ENCODE measurements around the gene ATP5F1D. TPM values are rescaled to one million over a fixed set of nuclear protein-coding genes. Genes with fewer than 3 reads are reported as not detected.

Gene ATP5F1D
- total RNA-seq, 2 experiments from 2014 or later, result 161 to 180 TPM

DNA sequence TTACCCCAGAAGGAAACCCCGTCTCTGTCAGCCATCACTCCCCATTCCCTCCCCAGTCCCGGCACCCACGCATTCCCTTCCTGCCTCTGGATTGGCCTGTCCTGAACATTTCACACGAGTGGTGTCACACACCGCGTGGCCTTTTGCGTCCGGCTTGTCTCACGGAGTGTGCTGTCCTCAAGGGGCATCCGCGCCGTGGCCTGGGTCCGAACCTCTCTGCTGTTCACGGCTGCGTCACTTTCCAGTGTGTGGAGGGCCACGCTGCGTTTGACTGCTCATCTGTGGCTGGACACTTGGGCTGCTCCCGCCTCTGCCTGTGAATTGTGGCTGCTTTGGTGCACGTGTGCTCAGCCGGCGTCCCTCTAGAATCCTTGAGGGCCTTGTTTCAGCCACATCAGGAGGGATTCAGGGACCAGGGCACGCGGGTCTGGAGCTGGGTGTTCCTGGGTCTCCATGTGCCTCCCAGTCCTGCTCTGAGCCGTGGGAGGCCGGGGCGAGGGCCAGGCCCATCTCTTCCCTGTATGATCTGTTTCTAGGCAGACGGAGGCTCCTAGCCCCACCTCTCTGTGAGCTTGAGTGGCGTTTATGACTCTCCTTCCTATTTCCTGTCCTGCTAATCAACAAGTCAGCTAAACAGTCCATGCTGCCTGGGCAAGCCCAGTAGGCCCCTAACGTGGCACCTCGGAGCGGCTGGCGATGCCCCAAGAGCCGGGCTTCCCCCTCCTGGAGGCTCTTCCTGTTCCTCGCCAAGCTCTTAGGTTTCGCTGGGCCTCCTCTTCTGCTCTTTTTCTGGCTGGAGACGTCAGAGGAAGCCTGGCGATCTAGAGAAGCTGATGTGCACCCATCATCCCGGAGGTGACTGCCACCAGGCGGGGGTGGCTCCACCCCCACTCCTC, 27.9 kb upstream of the ATP5F1D start:
- Mint-ChIP-seq H3K36me3 (ENCODE audit: low read depth) (peaks cover 26% of the 10 kb centered on the region), H3K4me1 (peaks cover 31% of the 10 kb centered on the region), H3K27ac (peak overlapping the region; percentile 99), H3K27me3 (no peaks in the 10 kb centered on the region), H3K9me3 (ENCODE audit: low read depth) (no peaks in the 10 kb centered on the region), H3K4me3 (peak overlapping the region; percentile 72)
- ChIA-PET POLR2A (interaction anchor here (1.3 kb wide), 1 partner anchor 55 kb away, joined by 8 read pairs; the partner anchor contains the start of gene CIRBP), CTCF (interaction anchor here (0.5 to 1.2 kb wide), 6 partner anchors 9 to 213 kb away, joined by 3 to 6 read pairs (median 3); no protein-coding TSS in a partner anchor)
- DNase-seq (peak; percentile 81), ATAC-seq (peak; percentile 95)
- intact Hi-C loops (cut with DNase I, micrococcal nuclease), result loop anchor here in 1 of 2 experiments (2.0 kb wide), 1 partner anchor 27 kb away; the partner anchor contains the start of gene ATP5F1D

DNA sequence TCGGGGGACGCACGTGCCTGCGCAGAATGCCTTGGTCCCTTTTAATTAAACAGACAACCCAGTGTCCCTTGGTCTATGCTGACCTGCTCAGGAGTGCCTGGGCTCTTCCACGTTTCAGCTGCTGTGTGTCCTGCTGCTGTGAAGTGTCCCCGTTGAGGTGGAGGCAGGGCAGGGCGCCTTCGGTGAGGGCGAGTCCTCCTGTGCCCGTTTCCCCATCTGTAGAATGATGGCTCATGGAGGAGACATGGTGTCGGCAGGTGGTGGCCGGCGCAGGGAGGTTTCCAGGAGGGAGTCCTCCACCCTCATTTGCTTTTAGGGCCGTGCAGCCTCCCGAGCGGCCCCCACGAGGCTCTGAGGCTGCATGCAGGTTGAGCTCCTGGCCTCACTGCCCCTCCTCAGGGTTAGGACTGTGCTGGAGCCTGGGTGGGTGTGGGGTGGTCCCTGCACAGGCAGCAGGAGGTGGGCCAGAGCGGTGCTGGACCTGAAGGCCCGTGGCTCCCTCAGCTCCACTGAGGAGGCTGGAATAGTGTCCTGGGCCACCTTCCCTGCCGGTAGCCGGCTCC, 27.2 kb upstream of the ATP5F1D start:
- H3K9me3 Mint-ChIP-seq (ENCODE audit: low read depth), result no peaks in the 10 kb centered on the region
- peaks cover 26% of the 10 kb centered on the region for H3K36me3 Mint-ChIP-seq (ENCODE audit: low read depth)
- ChIA-PET CTCF (interaction anchor here (0.5 to 1.2 kb wide), 5 partner anchors 9 to 189 kb away, joined by 3 to 6 read pairs (median 3); no protein-coding TSS in a partner anchor), POLR2A (interaction anchor here (1.3 kb wide), 1 partner anchor 55 kb away, joined by 8 read pairs; the partner anchor contains the start of gene CIRBP)
- peak overlapping the region; percentile 72 for H3K4me3 Mint-ChIP-seq
- peak overlapping the region; percentile 99 for H3K27ac Mint-ChIP-seq
- ATAC-seq (no peak), DNase-seq (no peak)
- H3K4me1 Mint-ChIP-seq, result peaks cover 31% of the 10 kb centered on the region
- intact Hi-C loops (cut with DNase I, micrococcal nuclease), result no loop called here
- no peaks in the 10 kb centered on the region for H3K27me3 Mint-ChIP-seq

DNA sequence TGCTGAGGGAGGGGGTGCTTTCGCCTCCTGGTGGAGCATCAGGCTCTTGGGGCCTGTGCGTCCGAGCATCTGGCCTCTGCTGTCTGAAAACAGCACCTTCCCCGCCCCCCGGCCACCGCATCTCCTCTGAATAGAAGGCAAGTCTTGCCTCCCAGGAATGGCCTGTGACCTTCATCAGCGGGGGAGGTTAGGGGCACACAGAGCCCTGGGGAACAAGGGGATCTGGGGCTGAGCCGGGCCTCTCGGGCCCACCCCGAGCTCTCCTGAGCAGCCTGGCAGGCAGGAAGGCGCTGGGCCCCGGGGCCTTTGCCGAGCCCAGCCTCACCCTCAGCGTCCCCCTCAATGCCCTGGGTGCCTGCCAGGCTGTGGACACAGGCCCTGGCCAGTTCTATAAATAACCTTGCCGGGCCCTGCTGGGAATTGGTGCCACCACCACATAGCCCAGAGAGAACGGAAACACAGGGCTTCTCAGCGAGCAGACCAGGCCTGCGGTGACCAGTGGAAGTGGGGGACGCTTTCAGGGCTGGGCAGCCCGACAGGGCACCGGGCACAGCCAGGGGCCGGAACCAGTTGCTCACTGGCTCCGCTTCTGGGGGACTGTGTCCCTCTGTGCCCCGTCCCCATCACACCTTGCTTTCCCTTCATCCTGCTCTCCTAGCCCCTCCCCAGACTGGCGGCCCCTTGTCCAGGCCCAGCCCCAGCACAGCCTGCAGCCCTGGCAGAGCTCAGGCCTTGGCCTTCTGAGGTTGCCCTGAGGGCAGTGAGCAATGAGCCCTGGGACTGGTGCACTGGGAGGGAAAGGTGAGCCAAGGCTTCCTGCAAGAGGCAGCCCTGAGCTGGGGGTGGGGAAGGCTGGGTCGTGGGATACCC, 26.5 kb upstream of the ATP5F1D start:
- Mint-ChIP-seq H3K27ac (no peak overlapping the region), H3K4me3 (no peak overlapping the region), H3K36me3 (ENCODE audit: low read depth) (peaks cover 20% of the 10 kb centered on the region), H3K4me1 (peaks cover 28% of the 10 kb centered on the region), H3K27me3 (no peaks in the 10 kb centered on the region), H3K9me3 (ENCODE audit: low read depth) (no peaks in the 10 kb centered on the region)
- intact Hi-C loops (cut with DNase I, micrococcal nuclease), result no loop called here
- CTCF ChIA-PET, result interaction anchor here (0.6 kb wide), 1 partner anchor 61 kb away, joined by 3 read pairs; no protein-coding TSS in a partner anchor
- DNase-seq (no peak), ATAC-seq (no peak)
- POLR2A ChIA-PET, result interaction anchor here (1.3 kb wide), 1 partner anchor 54 kb away, joined by 8 read pairs; the partner anchor contains the start of gene CIRBP

DNA sequence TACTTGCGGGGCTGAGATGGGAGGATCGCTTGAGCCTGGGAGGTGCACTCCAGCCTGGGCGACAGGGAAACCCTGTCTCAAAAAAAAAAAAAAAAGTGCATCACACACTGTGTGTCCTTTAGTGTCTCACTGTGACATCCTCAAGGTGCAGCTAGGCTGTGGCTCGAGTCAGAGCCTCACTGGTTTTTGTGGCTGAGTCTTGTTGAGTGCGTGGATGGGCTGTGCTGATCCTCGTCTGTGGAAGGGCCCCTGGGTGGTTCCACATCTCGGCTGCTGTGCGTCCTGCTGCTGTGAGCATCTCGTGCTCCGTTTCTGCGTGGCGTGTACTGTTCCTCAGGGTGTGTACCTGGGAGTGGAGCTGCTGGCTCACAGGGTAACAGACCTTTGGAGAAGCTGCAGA, 24.8 kb upstream of the ATP5F1D start:
- Mint-ChIP-seq H3K27ac (no peak overlapping the region), H3K36me3 (ENCODE audit: low read depth) (peaks cover 10% of the 10 kb centered on the region), H3K4me1 (peaks cover 19% of the 10 kb centered on the region), H3K9me3 (ENCODE audit: low read depth) (no peaks in the 10 kb centered on the region), H3K27me3 (no peaks in the 10 kb centered on the region), H3K4me3 (no peak overlapping the region)
- POLR2A ChIA-PET, result no interaction called here
- no peak for DNase-seq
- intact Hi-C loops (cut with DNase I, micrococcal nuclease), result no loop called here
- CTCF ChIA-PET, result interaction anchor here (0.7 kb wide), 1 partner anchor 38 kb away, joined by 3 read pairs; no protein-coding TSS in a partner anchor
- no peak for ATAC-seq

DNA sequence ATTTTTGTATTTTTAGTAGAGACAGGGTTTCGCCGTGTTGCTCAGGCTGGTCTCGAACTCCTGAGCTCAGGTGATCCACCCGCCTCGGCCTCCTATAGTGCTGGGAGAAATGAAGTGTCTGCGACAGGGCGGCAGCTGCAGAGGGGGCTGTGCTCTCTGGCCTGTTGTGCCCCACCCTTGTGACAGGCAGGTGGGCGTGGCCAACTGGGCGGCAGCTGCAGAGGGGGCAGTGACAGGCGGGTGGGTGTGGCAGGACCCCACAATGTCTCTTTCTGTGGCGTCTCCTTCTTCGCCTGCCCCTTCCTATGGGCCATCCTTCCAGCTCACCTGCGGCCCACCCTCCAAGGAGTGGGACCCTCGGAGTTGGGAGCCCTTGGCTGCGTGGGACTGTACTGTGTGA, 24.2 kb upstream of the ATP5F1D start:
- POLR2A ChIA-PET, result no interaction called here
- CTCF ChIA-PET, result interaction anchor here (0.7 kb wide), 2 partner anchors 37 to 237 kb away, joined by 3 read pairs; no protein-coding TSS in a partner anchor
- Mint-ChIP-seq H3K27ac (no peak overlapping the region), H3K27me3 (no peaks in the 10 kb centered on the region), H3K4me1 (peaks cover 19% of the 10 kb centered on the region), H3K36me3 (ENCODE audit: low read depth) (peaks cover 9% of the 10 kb centered on the region), H3K9me3 (ENCODE audit: low read depth) (no peaks in the 10 kb centered on the region), H3K4me3 (no peak overlapping the region)
- DNase-seq (no peak), ATAC-seq (no peak)
- intact Hi-C loops (cut with DNase I, micrococcal nuclease), result no loop called here

DNA sequence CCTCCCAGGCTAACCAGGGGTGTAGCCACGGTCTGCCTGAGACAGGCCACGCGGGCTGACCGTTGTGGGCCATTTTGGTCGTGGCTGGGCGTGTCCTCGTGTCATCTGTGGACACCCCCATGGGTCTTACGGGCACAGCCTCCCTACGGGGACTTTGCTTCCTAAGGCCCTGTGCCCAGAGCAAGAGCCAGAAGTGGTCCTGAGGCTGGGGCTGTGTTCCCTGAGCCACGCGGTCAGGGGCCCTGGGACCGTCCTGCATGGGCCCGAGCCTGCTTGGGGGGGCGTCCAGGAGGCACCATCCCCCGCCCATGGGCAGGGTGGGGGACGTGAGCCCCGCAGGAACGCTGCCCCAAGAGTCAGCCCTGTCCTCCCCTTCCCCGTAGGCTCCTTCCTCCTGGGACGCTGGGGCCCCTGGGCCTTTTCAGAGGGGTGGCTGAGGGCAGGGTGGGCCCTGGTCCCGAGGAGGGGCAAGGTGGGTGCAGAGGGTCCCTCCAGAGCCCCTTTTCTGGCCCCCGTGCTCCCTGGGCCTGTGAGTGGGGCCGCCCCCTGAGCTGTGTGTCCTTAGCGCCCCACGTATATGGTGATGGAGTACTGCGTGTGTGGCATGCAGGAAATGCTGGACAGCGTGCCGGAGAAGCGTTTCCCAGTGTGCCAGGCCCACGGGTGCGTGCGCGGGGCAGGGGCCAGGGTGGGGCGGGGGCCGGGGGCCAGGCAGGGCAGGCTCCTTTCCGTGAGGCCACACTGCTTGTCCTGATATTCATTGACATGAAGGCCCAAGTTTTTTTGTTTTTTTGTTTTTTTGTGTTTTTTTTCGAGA, 22.6 kb upstream of the ATP5F1D start:
- no peak overlapping the region for H3K4me3 Mint-ChIP-seq

DNA sequence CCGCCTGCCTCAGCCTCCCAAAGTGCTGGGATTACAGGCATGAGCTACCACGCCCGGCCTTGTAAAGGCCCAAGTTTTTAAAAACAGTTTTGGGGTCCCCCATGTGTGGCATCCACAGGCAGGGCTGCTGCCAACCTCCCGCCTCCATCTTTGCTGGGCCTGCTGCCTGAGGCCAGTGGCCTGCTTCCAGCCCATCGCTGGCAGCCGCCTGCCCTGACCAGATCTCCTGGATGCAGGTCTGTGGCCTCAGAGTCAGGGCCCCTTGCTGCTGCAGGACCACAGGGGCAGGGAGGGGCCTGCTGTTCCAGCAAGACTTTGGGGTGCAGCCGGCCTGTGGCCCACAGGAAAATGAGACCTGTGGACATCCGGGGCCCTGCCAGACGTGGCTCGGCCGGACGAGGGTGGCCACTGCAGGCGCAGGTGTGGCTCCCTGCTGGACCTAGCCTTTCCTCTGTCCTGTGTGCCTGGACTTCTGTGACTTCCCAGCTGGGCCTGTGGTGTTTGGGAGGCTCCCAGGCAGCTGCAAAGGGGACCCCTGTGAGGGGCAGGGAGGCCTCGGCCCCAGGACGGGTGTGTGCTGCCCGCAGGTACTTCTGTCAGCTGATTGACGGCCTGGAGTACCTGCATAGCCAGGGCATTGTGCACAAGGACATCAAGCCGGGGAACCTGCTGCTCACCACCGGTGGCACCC, 21.6 kb upstream of the ATP5F1D start:
- H3K9me3 Mint-ChIP-seq (ENCODE audit: low read depth), result no peaks in the 10 kb centered on the region
- intact Hi-C loops (cut with DNase I, micrococcal nuclease), result no loop called here
- ATAC-seq, result no peak
- ChIA-PET CTCF (no interaction called here), POLR2A (no interaction called here)
- H3K27me3 Mint-ChIP-seq, result no peaks in the 10 kb centered on the region
- H3K27ac Mint-ChIP-seq, result no peak overlapping the region
- H3K4me1 Mint-ChIP-seq, result peaks cover 3% of the 10 kb centered on the region
- DNase-seq, result no peak
- H3K36me3 Mint-ChIP-seq (ENCODE audit: low read depth), result no peaks in the 10 kb centered on the region
- H3K4me3 Mint-ChIP-seq, result no peak overlapping the region

More for the DNA sequence above, 22.6 kb upstream of the ATP5F1D start:
- H3K36me3 Mint-ChIP-seq (ENCODE audit: low read depth), result no peaks in the 10 kb centered on the region
- H3K27me3 Mint-ChIP-seq, result no peaks in the 10 kb centered on the region
- H3K27ac Mint-ChIP-seq, result no peak overlapping the region
- CTCF ChIA-PET, result interaction anchor here (0.7 kb wide), 1 partner anchor 25 kb away, joined by 3 read pairs; no protein-coding TSS in a partner anchor
- H3K9me3 Mint-ChIP-seq (ENCODE audit: low read depth), result no peaks in the 10 kb centered on the region
- ATAC-seq, result no peak
- intact Hi-C loops (cut with DNase I, micrococcal nuclease), result no loop called here
- H3K4me1 Mint-ChIP-seq, result peaks cover 7% of the 10 kb centered on the region
- POLR2A ChIA-PET, result no interaction called here
- no peak for DNase-seq

DNA sequence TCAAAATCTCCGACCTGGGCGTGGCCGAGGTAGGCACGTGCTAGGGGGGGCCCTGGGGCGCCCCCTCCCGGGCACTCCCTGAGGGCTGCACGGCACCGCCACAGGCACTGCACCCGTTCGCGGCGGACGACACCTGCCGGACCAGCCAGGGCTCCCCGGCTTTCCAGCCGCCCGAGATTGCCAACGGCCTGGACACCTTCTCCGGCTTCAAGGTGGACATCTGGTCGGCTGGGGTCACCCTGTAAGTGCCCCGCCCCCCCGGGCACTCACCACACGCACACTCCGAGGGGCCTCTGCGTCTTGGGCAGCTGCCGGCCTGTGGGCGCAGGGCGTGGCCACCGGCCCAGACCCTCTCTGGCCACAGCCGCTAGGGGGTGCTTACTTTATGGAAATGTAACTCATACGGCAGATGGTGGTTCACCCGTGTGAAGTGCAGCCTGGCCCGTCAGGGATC, 21.0 kb upstream of the ATP5F1D start:
- H3K27ac Mint-ChIP-seq, result no peak overlapping the region
- no peak overlapping the region for H3K4me3 Mint-ChIP-seq
- ChIA-PET CTCF (interaction anchor here (1.1 kb wide), 1 partner anchor 11 kb away, joined by 4 read pairs; no protein-coding TSS in a partner anchor), POLR2A (no interaction called here)
- no peak for ATAC-seq
- H3K4me1 Mint-ChIP-seq, result peaks cover 3% of the 10 kb centered on the region
- no peaks in the 10 kb centered on the region for H3K9me3 Mint-ChIP-seq (ENCODE audit: low read depth)
- H3K27me3 Mint-ChIP-seq, result no peaks in the 10 kb centered on the region
- intact Hi-C loops (cut with DNase I, micrococcal nuclease), result no loop called here
- no peak for DNase-seq
- H3K36me3 Mint-ChIP-seq (ENCODE audit: low read depth), result no peaks in the 10 kb centered on the region

DNA sequence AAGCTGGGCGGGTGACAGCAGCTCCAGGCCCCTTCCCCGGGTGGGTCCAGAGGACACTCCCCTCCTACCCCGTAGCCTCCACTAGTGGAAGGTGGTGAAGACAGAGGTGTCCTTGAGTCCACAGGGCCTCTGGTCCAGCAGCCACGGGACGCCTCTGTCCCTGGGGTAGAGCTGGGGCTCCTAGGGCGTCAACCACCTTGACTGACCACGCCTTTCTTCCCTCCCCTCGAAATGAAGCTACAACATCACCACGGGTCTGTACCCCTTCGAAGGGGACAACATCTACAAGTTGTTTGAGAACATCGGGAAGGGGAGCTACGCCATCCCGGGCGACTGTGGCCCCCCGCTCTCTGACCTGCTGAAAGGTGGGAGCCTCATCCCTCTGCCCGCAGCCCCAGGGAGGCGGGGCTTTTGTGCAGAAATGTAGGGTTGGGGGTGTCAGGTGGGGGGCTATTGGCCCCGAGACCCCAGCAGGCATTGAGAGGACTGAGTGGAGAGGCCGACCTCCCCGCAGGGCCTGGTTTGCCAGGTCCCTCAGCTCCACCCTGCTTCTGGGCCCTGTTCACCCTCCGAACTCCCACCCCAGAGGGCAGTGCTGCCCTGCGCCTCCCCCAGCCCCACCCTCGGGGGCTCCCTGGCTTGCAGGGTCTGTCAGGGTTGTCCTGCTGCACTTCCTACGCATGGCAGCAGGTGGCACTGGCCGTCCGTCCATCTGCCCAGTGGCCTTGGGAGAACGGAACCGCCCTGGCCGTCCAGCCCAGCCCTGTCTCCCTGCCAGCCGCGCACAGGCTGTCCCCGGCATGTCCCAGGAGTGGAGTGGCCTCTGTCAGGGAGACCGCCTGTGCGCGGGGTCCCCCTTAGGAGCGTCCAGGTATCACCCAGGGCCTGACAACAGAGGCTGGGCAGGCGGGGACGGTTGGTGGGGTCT, 20.3 kb upstream of the ATP5F1D start:
- Mint-ChIP-seq H3K9me3 (ENCODE audit: low read depth) (no peaks in the 10 kb centered on the region), H3K4me3 (no peak overlapping the region), H3K36me3 (ENCODE audit: low read depth) (no peaks in the 10 kb centered on the region), H3K4me1 (peaks cover 3% of the 10 kb centered on the region), H3K27ac (no peak overlapping the region), H3K27me3 (no peaks in the 10 kb centered on the region)
- intact Hi-C loops (cut with DNase I, micrococcal nuclease), result no loop called here
- CTCF ChIA-PET, result interaction anchor here (0.6 to 1.1 kb wide), 2 partner anchors 12 to 735 kb away, joined by 3 to 4 read pairs; no protein-coding TSS in a partner anchor
- POLR2A ChIA-PET, result no interaction called here
- no peak for DNase-seq
- ATAC-seq, result no peak
